Epithelial cell of esophagus (primary cell): Measurements from ENCODE around the gene CLPSL1.
"Not testable (repeated sequence)": the region's sequence is repeated elsewhere in the genome, so short reads cannot be mapped to it uniquely, and the experiment has no call there.

Source experiments
- DNase-seq: peaks from one replicate; pipeline ENCODE4 v3.0.0; 2010; ENCODE audit warnings: low read depth
- H3K4me3 ChIP-seq: 2 replicates; pipeline ENCODE4 v1.5.1; 2011; ENCODE audit warnings: mild to moderate bottlenecking, low read length, control low read depth
- TF ChIP-seq, protein P1 (sequence below): IDR thresholded peaks from 2 replicates; pipeline ENCODE4 v1.5.1; 2011; ENCODE audit warnings: low read depth, mild to moderate bottlenecking, low read length, control low read depth, inconsistent platforms; ENCODE audit not compliant: insufficient read depth; ENCODE audit errors: missing control alignments

The CLPSL1 gene, protein sequence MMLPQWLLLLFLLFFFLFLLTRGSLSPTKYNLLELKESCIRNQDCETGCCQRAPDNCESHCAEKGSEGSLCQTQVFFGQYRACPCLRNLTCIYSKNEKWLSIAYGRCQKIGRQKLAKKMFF

DNA sequence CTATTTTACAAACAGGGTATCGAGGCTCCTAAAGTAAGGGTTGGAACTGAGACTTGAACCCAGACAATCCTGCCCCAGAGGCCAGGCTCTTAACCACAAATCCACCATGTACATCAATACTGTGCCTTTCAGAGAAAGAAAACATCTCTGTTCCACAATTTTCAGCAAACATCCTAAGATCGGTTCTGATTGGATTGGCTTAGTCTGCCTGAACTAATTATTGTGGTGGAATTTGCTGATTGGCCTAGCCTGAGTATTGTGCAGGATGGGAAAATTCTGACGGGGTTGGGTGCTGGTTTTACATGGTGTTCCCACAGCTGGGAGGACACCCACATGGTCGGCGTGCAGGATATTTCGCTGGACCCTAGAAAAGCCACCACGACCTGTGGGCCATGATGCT is at the start of gene CLPSL1:
TSS of gene CLPSL1 (plus strand) at position 301 of the 400 bp plus-strand sequence. CDS start at position 393, 92 bp downstream.
- H3K4me3 ChIP-seq, result no peak within 1 kb of the TSS
- DNase-seq, result no peak
- TF ChIP-seq, protein P1, sequence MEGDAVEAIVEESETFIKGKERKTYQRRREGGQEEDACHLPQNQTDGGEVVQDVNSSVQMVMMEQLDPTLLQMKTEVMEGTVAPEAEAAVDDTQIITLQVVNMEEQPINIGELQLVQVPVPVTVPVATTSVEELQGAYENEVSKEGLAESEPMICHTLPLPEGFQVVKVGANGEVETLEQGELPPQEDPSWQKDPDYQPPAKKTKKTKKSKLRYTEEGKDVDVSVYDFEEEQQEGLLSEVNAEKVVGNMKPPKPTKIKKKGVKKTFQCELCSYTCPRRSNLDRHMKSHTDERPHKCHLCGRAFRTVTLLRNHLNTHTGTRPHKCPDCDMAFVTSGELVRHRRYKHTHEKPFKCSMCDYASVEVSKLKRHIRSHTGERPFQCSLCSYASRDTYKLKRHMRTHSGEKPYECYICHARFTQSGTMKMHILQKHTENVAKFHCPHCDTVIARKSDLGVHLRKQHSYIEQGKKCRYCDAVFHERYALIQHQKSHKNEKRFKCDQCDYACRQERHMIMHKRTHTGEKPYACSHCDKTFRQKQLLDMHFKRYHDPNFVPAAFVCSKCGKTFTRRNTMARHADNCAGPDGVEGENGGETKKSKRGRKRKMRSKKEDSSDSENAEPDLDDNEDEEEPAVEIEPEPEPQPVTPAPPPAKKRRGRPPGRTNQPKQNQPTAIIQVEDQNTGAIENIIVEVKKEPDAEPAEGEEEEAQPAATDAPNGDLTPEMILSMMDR, result no peak

DNA sequence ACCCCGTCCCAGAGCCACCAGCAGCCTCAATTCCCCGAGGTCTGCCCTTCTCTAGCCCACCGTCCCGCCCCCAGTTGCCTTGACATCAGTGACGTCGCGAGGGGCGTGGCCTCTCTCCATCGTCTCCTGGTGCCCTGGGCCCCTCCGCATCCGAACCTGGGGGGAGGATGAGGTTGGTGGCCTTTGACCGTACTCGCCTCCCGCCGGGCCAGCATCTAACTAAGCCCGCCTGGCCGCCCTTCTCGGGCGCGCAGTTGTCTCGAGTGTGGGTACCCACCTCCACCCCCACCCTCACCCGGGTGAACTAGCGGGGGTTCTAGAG is 49.4 kb upstream of the CLPSL1 start:
- TF ChIP-seq, protein P1, result no peak
- peak; percentile 59 for DNase-seq
- peak overlapping the region; percentile 48 for H3K4me3 ChIP-seq

DNA sequence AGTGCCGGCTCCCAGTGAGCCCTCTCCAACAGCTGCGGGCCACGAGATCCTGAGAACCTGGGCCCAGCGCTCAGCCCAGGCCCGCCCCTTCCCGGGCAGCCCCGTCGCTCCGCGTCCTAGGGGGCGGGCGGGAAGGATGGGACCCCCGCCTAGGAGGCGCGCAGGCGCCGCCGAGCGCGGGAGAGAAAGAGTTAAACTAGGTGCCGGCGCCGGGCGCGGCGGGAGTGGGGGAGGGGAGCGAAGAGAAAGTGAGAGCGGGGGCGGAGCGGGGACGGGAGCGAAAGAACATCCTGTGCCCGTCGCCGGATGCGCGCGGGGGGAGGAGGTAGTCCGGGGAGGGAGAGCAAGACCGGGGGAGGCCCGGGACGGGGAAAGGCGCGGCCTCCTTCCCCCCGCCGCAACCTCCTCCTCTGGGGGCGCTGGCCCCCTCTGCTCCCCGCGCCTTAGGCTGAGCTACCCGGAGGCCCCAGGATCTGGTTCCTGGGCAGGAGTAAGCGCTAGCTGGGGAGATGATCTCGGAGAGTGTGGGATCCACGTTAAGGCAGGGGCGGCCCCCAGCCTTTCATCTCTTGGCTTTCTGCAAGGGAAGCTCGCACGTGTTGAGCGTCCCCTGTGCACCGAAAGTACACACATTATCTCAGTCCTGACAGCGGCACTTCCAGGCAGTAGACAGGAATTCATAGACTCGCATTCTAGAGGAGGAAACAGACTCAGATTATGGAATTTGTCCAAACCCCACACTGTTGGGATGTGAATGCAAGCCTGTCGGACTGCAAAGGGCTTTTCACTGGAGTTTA is 48.9 kb upstream of the CLPSL1 start:
- DNase-seq, result peak; percentile 85
- TF ChIP-seq, protein P1, result no peak
- peak overlapping the region; percentile 48 for H3K4me3 ChIP-seq

DNA sequence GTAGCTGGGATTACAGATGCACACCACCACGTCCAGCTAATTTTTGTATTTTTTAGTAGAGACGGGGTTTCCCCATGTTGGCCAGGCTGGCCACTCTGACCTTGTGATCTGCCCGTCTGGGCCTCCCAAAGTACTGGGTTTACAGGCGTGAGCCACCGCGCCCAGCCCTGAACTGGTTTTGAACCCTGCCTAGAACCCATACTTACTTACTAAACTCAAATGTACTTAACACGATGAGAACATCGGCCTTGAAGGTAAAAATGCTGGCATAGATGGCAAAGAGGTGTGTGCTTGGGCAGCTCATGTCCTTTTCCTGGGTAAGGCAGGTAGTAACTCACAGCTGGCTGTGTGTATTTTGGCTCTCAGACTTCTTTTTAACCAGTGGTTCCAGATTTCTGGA is 47.2 kb upstream of the CLPSL1 start:
- TF ChIP-seq, protein P1, result no peak
- no peak overlapping the region for H3K4me3 ChIP-seq
- DNase-seq, result no peak

DNA sequence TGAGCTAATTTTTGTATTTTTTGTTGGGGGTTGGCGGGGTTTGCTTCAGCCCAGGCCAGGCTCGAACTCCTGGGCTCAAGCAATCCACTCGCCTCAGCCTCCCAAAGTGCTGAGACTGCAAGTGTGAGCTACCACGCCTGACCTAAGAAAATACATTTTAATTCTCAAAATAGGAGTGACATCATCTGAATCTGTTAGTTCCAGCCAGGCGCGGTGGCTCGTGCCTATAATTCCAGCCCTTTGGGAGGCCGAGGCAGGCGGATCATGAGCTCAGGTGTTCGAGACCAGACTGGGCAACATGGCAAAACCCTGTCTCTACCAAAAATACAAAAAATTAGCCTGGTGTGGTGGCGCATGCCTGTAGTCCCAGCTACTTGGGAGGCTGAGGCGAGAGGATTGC is 46.5 kb upstream of the CLPSL1 start:
- DNase-seq, H3K4me3 ChIP-seq: not testable (repeated sequence)

DNA sequence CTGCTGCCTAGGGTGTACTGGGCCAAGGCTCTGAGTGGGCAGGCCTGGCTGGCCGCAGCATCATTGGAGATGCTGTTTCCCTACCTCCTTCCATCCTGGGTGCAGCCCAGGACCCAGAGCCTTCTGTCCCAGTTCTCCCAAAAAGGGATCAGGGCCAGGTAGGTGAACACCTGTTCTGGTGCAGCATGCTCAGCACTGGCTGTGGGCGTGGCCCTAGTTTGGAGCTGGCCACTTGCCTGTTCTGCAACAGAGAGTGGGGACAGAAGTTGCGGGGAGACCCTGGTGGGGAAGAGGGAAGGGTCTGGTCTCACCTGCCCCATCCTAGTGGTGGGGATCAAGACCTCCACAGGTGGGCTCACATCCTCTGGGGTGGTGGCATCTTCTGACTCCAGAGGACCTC is 45.4 kb upstream of the CLPSL1 start:
- TF ChIP-seq, protein P1, result no peak
- no peak overlapping the region for H3K4me3 ChIP-seq
- DNase-seq, result no peak

DNA sequence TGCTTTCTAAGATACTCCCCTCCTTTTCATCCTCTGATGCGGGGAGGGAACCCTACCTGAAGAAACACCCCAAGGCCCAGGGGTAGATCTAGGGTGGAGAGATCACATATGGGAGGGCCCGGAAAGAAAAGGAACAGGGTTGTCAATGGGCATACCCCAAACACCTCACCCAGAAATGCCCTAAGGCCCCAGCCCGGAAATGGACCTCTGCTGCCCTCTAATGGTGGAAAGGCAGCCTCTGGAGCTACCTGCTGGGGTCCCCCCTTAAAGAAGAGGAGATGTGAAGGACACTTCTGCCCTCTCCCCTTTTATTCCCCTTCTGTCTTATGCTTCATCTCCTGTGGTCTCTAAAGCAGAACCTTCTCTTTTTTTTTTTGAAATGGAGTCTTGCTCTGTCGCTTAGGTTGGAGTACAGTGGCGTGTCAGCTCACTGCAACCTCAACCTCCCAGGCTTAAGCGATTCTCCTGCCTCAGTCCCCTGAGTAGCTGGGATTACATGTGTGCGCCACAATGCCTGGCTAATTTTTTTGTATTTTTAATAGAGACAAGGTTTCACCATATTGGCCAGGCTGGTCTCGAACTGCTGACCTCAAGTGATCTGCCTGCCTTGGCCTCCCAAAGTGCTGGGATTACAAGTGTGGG is 44.4 kb upstream of the CLPSL1 start:
- no peak overlapping the region for H3K4me3 ChIP-seq
- peak; percentile 63 for DNase-seq
- TF ChIP-seq, protein P1, result peak; percentile 90
